Breast epithelium (tissue), 4 donors: ENCODE measurements around the gene CCDC47. TPM values are rescaled to one million over a fixed set of nuclear protein-coding genes. Genes with fewer than 3 reads are reported as not detected.

Experiments used
- DNase-seq, 2 donors: peaks; one replicate each; pipeline ENCODE4 v3.0.0-alpha.2; 2019; ENCODE audit warnings: low spot score in 2 of 2
- H3K27ac ChIP-seq, 2 donors: fragments of 200-600 bp; sonication (generic) in 1 of 2; one replicate each; pipeline ENCODE4 v1.5.1; 2016 to 2019; ENCODE audit warnings: mild to moderate bottlenecking in 1 of 2
- H3K27me3 ChIP-seq, 2 donors: fragments of 200-600 bp; sonication (generic) in 1 of 2; one replicate each; pipeline versions ENCODE4 v1.5.1 to v1.6.0; 2017 to 2019; ENCODE audit warnings: control low read depth in 1 of 2, mild to moderate bottlenecking in 1 of 2
- H3K36me3 ChIP-seq: fragments of 200-600 bp; one replicate; pipeline ENCODE4 v1.5.1; 2019
- H3K4me1 ChIP-seq, 2 donors: fragments of 200-600 bp; sonication (generic); one replicate each; pipeline ENCODE4 v1.5.1; 2016 to 2019; ENCODE audit warnings: control low read depth in 1 of 2
- H3K4me3 ChIP-seq, 3 donors: fragments of 200-600 bp; sonication (generic); 1 replicate in 2 of 3; 2 replicates in 1 of 3; pipeline ENCODE4 v1.5.1; 2016 to 2019; ENCODE audit warnings: mild to moderate bottlenecking in 3 of 3, moderate library complexity in 2 of 3
- H3K9me3 ChIP-seq, 2 donors: fragments of 200-600 bp; sonication (generic) in 1 of 2; one replicate each; pipeline ENCODE4 v1.5.1; 2016 to 2019; ENCODE audit warnings: control low read depth in 1 of 2
- POLR2A ChIP-seq: fragments of 450-650 bp; IDR thresholded peaks from one replicate; pipeline ENCODE4 v1.6.1; 2016; ENCODE audit warnings: antibody characterized with exemption, mild to moderate bottlenecking, moderate library complexity
- POLR2AphosphoS5 ChIP-seq, 3 donors: sonication (generic); formaldehyde crosslinking; IDR thresholded peaks; one replicate each; pipeline ENCODE4 v1.6.1; 2017; ENCODE audit warnings: antibody characterized with exemption in 3 of 3
- intact Hi-C: fragments of 100-400 bp; cut with DNase I; formaldehyde crosslinking; loops from one replicate; pipeline ENCODE4 v1.15.1; 2023; ENCODE audit warnings: low total_unique reads
- total RNA-seq, 3 donors: library from RNA; depleted of rRNA; stranded (reverse); fragments of >200 nt; gene quantifications; one replicate each; pipeline ENCODE4 v1.1.0, GENCODE V29; 2016
- TF ChIP-seq, protein P1 (sequence below), 3 donors: fragments of 450-650 bp; IDR thresholded peaks; one replicate each; pipeline ENCODE4 v1.5.1; 2016 to 2017; ENCODE audit warnings: antibody characterized with exemption in 3 of 3, mild to moderate bottlenecking in 3 of 3, moderate library complexity in 3 of 3

Gene CCDC47
- total RNA-seq, 3 donors from 2014 or later = 54.1 to 89.5 (median 81.7) TPM

DNA sequence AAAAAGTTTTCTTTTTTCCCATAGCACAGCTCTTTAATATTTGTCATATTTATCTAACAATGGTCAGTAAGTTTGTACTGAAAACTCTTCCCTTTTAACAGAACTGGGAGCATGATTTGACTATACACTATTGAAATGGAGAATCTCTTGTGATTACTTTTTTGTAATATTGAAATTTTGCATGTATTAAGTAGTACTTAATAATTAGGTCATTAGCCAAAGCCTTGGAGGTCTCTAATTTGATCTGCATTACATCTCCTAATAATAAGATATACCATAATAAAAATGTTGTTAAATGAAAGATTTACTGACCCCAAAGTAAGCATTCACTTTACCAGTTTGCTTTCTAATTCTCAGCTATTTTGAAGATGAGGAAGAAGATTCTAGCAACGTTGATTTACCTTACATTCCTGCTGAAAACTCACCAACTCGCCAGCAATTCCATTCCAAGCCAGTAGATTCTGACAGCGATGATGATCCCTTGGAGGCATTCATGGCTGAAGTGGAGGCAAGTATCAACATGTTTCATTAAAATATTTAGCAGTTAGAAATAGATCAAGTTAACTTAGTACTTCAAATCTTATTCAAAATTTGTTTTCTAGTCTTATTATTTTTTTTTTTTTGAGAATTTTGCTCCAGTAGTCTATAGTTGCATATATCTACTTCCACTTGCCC lies 18.8 kb upstream of the CCDC47 start:
- H3K9me3 ChIP-seq = no peaks in the 10 kb centered on the region
- TF ChIP-seq, protein P1, sequence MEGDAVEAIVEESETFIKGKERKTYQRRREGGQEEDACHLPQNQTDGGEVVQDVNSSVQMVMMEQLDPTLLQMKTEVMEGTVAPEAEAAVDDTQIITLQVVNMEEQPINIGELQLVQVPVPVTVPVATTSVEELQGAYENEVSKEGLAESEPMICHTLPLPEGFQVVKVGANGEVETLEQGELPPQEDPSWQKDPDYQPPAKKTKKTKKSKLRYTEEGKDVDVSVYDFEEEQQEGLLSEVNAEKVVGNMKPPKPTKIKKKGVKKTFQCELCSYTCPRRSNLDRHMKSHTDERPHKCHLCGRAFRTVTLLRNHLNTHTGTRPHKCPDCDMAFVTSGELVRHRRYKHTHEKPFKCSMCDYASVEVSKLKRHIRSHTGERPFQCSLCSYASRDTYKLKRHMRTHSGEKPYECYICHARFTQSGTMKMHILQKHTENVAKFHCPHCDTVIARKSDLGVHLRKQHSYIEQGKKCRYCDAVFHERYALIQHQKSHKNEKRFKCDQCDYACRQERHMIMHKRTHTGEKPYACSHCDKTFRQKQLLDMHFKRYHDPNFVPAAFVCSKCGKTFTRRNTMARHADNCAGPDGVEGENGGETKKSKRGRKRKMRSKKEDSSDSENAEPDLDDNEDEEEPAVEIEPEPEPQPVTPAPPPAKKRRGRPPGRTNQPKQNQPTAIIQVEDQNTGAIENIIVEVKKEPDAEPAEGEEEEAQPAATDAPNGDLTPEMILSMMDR (IDR thresholded peaks at IDR 0.05) = no peak
- TF ChIP-seq POLR2AphosphoS5 (IDR thresholded peaks at IDR 0.05) (no peak), POLR2A (no peak)
- no peak overlapping the region for H3K4me3 ChIP-seq
- H3K4me1 ChIP-seq = no peaks in the 10 kb centered on the region
- intact Hi-C loops = no loop called here
- H3K27me3 ChIP-seq = no peaks in the 10 kb centered on the region
- no peak for DNase-seq
- no peaks in the 10 kb centered on the region for H3K36me3 ChIP-seq
- H3K27ac ChIP-seq = no peak overlapping the region

DNA sequence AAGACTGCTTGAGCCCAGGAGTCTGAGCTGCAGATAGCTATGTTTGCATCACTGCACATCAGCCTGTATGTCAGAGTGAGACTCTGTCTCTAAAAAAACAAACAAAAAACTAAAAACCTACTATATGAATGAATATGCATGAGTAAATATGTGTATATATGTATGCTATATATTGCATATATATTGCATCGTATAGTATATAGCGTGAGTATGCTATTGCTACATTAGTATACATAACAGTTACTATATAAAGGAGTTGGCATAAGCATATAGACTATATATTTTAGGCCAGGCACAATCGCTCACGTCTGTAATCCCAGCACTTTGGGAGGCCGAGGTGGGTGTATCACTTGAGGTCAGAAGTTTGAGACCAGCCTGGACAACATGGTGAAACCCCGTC lies 16.7 kb upstream of the CCDC47 start:
- no peak for DNase-seq
- Histone ChIP-seq H3K4me3 (no peak overlapping the region), H3K4me1 (no peaks in the 10 kb centered on the region), H3K36me3 (no peaks in the 10 kb centered on the region), H3K27ac (no peak overlapping the region), H3K9me3 (no peaks in the 10 kb centered on the region), H3K27me3 (no peaks in the 10 kb centered on the region)
- TF ChIP-seq POLR2AphosphoS5 (IDR thresholded peaks at IDR 0.05) (no peak), POLR2A (no peak)
- TF ChIP-seq, protein P1 (IDR thresholded peaks at IDR 0.05) = no peak
- intact Hi-C loops = no loop called here

DNA sequence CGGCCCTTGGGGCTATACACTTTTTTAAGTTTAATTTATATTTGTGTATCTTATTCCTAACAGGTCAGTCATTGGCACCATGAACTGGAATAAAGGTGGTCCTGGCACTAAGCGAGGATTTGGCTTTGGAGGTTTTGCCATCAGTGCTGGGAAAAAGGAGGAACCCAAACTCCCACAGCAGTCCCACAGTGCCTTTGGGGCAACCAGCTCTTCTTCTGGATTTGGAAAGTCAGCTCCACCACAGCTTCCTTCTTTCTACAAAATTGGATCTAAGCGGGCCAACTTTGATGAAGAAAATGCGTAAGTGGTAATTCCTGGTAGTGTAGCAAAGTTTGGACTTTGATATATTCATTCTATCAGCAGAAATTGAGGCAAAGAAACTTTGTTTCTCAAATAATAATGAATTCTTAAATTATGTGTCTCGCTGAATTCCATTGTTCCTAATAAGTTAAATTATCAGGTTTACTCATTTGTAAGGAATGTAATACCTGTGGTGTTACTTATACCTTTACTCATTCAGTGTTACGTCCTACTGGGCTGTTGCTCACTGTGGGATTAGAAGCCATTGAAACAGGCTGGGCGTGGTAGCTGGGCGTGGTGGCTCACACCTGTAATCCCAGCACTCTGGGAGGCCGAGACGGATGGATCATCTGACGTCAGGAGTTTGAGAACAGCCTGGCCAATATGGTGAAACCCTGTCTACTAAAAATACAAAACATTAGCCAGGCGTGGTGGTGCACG lies 13.7 kb upstream of the CCDC47 start:
- Histone ChIP-seq H3K4me1 (no peaks in the 10 kb centered on the region), H3K36me3 (no peaks in the 10 kb centered on the region)
- intact Hi-C loops = no loop called here

DNA sequence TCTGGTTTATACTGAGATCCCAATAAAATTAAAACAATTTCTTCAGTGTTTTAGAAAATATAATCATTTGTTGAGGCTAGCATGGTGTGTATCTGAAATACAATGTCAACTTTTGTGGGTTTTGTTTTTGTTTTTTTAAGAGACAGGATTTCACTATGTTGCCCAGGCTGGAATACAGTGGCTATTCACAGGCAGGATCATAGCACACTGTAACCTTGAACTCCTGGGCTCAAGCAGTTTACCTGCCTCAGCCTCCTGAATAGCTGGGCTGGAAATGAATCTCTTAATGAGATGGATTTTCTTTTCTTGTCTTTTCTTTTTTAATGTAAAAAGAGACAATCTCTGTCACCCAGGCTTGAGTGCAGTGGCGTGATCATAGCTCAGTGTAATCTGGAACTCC lies 12.7 kb upstream of the CCDC47 start:
- H3K36me3 ChIP-seq = no peaks in the 10 kb centered on the region
- no peak overlapping the region for H3K4me3 ChIP-seq
- no peaks in the 10 kb centered on the region for H3K4me1 ChIP-seq
- H3K9me3 ChIP-seq = no peaks in the 10 kb centered on the region
- DNase-seq = no peak
- no peaks in the 10 kb centered on the region for H3K27me3 ChIP-seq
- TF ChIP-seq POLR2A (no peak), POLR2AphosphoS5 (IDR thresholded peaks at IDR 0.05) (no peak)
- TF ChIP-seq, protein P1 (IDR thresholded peaks at IDR 0.05) = no peak
- intact Hi-C loops = no loop called here
- no peak overlapping the region for H3K27ac ChIP-seq

More for the DNA sequence above, 13.7 kb upstream of the CCDC47 start:
- Histone ChIP-seq H3K4me3 (no peak overlapping the region), H3K27ac (no peak overlapping the region), H3K9me3 (no peaks in the 10 kb centered on the region), H3K27me3 (no peaks in the 10 kb centered on the region)
- DNase-seq = no peak
- TF ChIP-seq, protein P1 (IDR thresholded peaks at IDR 0.05) = no peak

DNA sequence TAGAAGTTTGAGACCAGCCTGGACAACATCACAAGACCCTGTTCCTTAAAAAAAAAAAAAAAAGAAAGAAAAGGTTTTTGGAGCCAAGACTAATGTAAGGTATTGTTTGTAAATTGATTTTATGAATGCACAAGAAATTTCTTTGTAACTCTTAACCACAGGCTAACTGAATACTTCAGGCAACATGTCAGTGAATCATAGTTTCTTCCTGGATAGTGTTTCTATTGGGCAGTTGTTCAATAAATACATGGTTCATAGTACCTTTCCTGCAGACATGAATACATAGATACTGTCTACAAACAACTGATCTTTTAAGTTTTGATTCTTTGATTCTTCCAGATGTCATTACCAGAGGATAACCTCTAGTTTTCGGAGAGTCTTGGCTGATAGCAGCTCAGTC lies 12.2 kb upstream of the CCDC47 start:
- no peak for DNase-seq
- Histone ChIP-seq H3K9me3 (no peaks in the 10 kb centered on the region), H3K4me3 (no peak overlapping the region), H3K4me1 (no peaks in the 10 kb centered on the region), H3K27ac (no peak overlapping the region), H3K36me3 (no peaks in the 10 kb centered on the region), H3K27me3 (no peaks in the 10 kb centered on the region)
- intact Hi-C loops = no loop called here
- TF ChIP-seq, protein P1 (IDR thresholded peaks at IDR 0.05) = no peak
- no peak for TF ChIP-seq POLR2AphosphoS5 (IDR thresholded peaks at IDR 0.05)
- no peak for TF ChIP-seq POLR2A
